Sigmoid colon (tissue), 7 donors: Measurements from ENCODE around the gene NANS. TPM values are rescaled to one million over a fixed set of nuclear protein-coding genes. Genes with fewer than 3 reads are reported as not detected.

Experiments
- DNase-seq: peaks from one replicate; pipeline ENCODE4 v3.0.0-alpha.2; 2019
- H3K27ac ChIP-seq, 4 donors: fragments of 200-600 bp; sonication (generic); one replicate each; pipeline ENCODE4 v1.5.1; 2016 to 2019; ENCODE audit warnings: mild to moderate bottlenecking in 1 of 4
- H3K27me3 ChIP-seq, 3 donors: fragments of 200-600 bp; sonication (generic); one replicate each; pipeline ENCODE4 v1.5.1; 2019; ENCODE audit warnings: mild to moderate bottlenecking in 1 of 3
- H3K36me3 ChIP-seq, 4 donors: fragments of 200-600 bp; sonication (generic); one replicate each; pipeline ENCODE4 v1.5.1; 2016 to 2019
- H3K4me1 ChIP-seq, 4 donors: fragments of 200-600 bp; sonication (generic); one replicate each; pipeline ENCODE4 v1.5.1; 2017 to 2019
- H3K4me3 ChIP-seq, 4 donors: fragments of 200-600 bp; sonication (generic); one replicate each; pipeline ENCODE4 v1.5.1; 2017 to 2019; ENCODE audit warnings: mild to moderate bottlenecking in 2 of 4, moderate library complexity in 1 of 4
- H3K9me3 ChIP-seq, 4 donors: fragments of 200-600 bp in 3 of 4; sonication (generic) in 3 of 4; one replicate each; pipeline versions ENCODE4 v1.5.1 to v1.6.1; 2013 to 2019
- CTCF ChIP-seq, 4 experiments: fragments of 450-650 bp in 3 of 4; fragments of 200-600 bp in 1 of 4; IDR thresholded peaks; one replicate each; pipeline ENCODE4 v1.5.1; 2016 to 2019; ENCODE audit warnings: antibody characterized with exemption in 4 of 4, mild to moderate bottlenecking in 3 of 4, moderate library complexity in 2 of 4
- EP300 ChIP-seq, 4 donors: sonication (generic); formaldehyde crosslinking; IDR thresholded peaks; one replicate each; pipeline ENCODE4 v1.6.1; 2017; ENCODE audit warnings: antibody characterized with exemption in 4 of 4
- POLR2A ChIP-seq, 2 donors: fragments of 450-650 bp; IDR thresholded peaks; one replicate each; pipeline ENCODE4 v1.6.1; 2016; ENCODE audit warnings: antibody characterized with exemption in 2 of 2, mild to moderate bottlenecking in 2 of 2, moderate library complexity in 2 of 2
- POLR2AphosphoS5 ChIP-seq, 4 donors: sonication (generic); formaldehyde crosslinking; IDR thresholded peaks; one replicate each; pipeline ENCODE4 v1.6.1; 2017; ENCODE audit warnings: antibody characterized with exemption in 4 of 4
- WGBS, 2 donors: extraction: QIAGEN DNeasy Blood & Tissue Kit; methylation state at CpG; one replicate each; pipeline ENCODE4 v1.1.7; 2013; 5-methylcytosine and 5-hydroxymethylcytosine counted together
- intact Hi-C: fragments of 100-400 bp; cut with DNase I; formaldehyde crosslinking; loops from one replicate; pipeline ENCODE4 v1.15.1; 2023
- polyA plus RNA-seq, 3 donors: library from polyadenylated mRNA; stranded (reverse); fragments of 200-250 nt; gene quantifications; one replicate each; pipeline ENCODE4 v1.2.3, GENCODE V29; 2013
- total RNA-seq, 4 donors: library from RNA; depleted of rRNA; stranded (reverse); fragments of >200 nt; gene quantifications; one replicate each; pipeline ENCODE4 v1.1.0, GENCODE V29; 2016
- donor health status: healthy with polysubstance abuse.
- donor health status: Bipolar disorder and iron deficiency.
- donor health status: healthy.

NANS gene
- total RNA-seq = 10 to 100 TPM; 24.6 to 38.1 (median 28.4) TPM
- polyA plus RNA-seq = 100 to 1,000 TPM; 316 to 470 (median 434) TPM

GRCh38 chr9:98056269-98057137 is at the start of gene NANS:
NANS (plus strand) TSS chr9:98056732; CDS start chr9:98056809, 77 bp downstream.
- peak within 1 kb of the TSS; percentile 78 to 95 (median 82) for H3K4me3 ChIP-seq
- peaks cover 0 to 10% (median 2%) of the 10 kb centered on the region in 4 donors for H3K36me3 ChIP-seq
- H3K27ac ChIP-seq = peak within 1 kb of the TSS; percentile 95 to 98 (median 96)
- TF ChIP-seq CTCF (IDR thresholded peaks at IDR 0.05) (no peak), EP300 (IDR thresholded peaks at IDR 0.05) (no peak), POLR2A (IDR thresholded peaks at IDR 0.05) (peak; percentile 73 to 92), POLR2AphosphoS5 (IDR thresholded peaks at IDR 0.05) (peak; percentile 94 to 98 (median 96))
- no peaks in the 10 kb centered on the region for H3K27me3 ChIP-seq
- intact Hi-C loops = loop anchor here (1.0 to 10.0 kb wide), 4 partner anchors 74 to 1768 kb away; partner anchors contain the start of genes ANP32B, NR4A3, TBC1D2 and TRMO
- peak; percentile 97 for DNase-seq
- H3K4me1 ChIP-seq = peaks cover 0 to 20% (median 9%) of the 10 kb centered on the region in 4 donors
- H3K9me3 ChIP-seq = no peaks in the 10 kb centered on the region
- WGBS, 2 donors = 0 to 1% methylated on average over 80 of the region's 80 CpGs

GRCh38 chr9:98007251-98007928 is 49.1 kb upstream of the NANS start:
- TF ChIP-seq EP300 (IDR thresholded peaks at IDR 0.05) = no peak
- TF ChIP-seq POLR2A (IDR thresholded peaks at IDR 0.05) = no peak
- TF ChIP-seq CTCF (IDR thresholded peaks at IDR 0.05) = no peak
- TF ChIP-seq POLR2AphosphoS5 (IDR thresholded peaks at IDR 0.05) = no peak
- Histone ChIP-seq H3K36me3 (peaks cover 24 to 76% (median 47%) of the 10 kb centered on the region in 4 donors), H3K4me1 (peaks cover 0 to 32% (median 23%) of the 10 kb centered on the region in 4 donors), H3K27ac (no peak overlapping the region), H3K27me3 (no peaks in the 10 kb centered on the region), H3K4me3 (no peak overlapping the region), H3K9me3 (no peaks in the 10 kb centered on the region)
- no peak for DNase-seq
- intact Hi-C loops = no loop called here
- 82% methylated on average over 13 of the region's 13 CpGs for WGBS, 2 donors

- Histone ChIP-seq H3K36me3 (peaks cover 35 to 87% (median 61%) of the 10 kb centered on the region in 4 donors), H3K9me3 (no peaks in the 10 kb centered on the region), H3K27me3 (no peaks in the 10 kb centered on the region), H3K4me1 (peaks cover 0 to 18% (median 11%) of the 10 kb centered on the region in 4 donors), H3K4me3 (no peak overlapping the region), H3K27ac (no peak overlapping the region)
- intact Hi-C loops = no loop called here
- TF ChIP-seq EP300 (IDR thresholded peaks at IDR 0.05) = no peak
- no peak for TF ChIP-seq POLR2AphosphoS5 (IDR thresholded peaks at IDR 0.05)
- TF ChIP-seq POLR2A (IDR thresholded peaks at IDR 0.05) = no peak
- no peak for TF ChIP-seq CTCF (IDR thresholded peaks at IDR 0.05)
- no peak for DNase-seq
- WGBS, 2 donors = 86 to 90% methylated on average over 3 of the region's 3 CpGs
These were observed 47.8 kb upstream of the NANS start for GRCh38 chr9:98008764-98009163.

GRCh38 chr9:98009437-98009836 is 47.1 kb upstream of the NANS start:
- Histone ChIP-seq H3K4me1 (peaks cover 0 to 15% (median 9%) of the 10 kb centered on the region in 4 donors), H3K4me3 (no peak overlapping the region), H3K9me3 (no peaks in the 10 kb centered on the region), H3K27ac (peak overlapping the region in 2 of 4 donors; percentile 5 to 24), H3K36me3 (peaks cover 35 to 94% (median 66%) of the 10 kb centered on the region in 4 donors), H3K27me3 (no peaks in the 10 kb centered on the region)
- intact Hi-C loops = no loop called here
- DNase-seq = no peak
- 92 to 94% methylated on average over 6 of the region's 6 CpGs for WGBS, 2 donors
- TF ChIP-seq EP300 (IDR thresholded peaks at IDR 0.05) (no peak), POLR2A (IDR thresholded peaks at IDR 0.05) (no peak), CTCF (IDR thresholded peaks at IDR 0.05) (no peak), POLR2AphosphoS5 (IDR thresholded peaks at IDR 0.05) (no peak)
